HG03175 (cell line): ENCODE results near the gene CACNA1E.

Experiments
- ATAC-seq: cut with Tn5 transposase; IDR thresholded peaks from one replicate; pipeline ENCODE4 v1.9.1; 2021; ENCODE audit warnings: mild to moderate bottlenecking, moderate library complexity; ENCODE audit not compliant: unreplicated experiment

The CACNA1E gene

GRCh38 chr1:181626279-181626938 is 143.1 kb downstream of the CACNA1E start:
- ATAC-seq = no peak

GRCh38 chr1:181630398-181630797 is 147.1 kb downstream of the CACNA1E start:
- no peak for ATAC-seq

- ATAC-seq = no peak
These were observed 147.5 kb downstream of the CACNA1E start for GRCh38 chr1:181630838-181631237.

- no peak for ATAC-seq
These were observed 149.2 kb downstream of the CACNA1E start for GRCh38 chr1:181632492-181632891.

GRCh38 chr1:181632960-181633359 is 149.6 kb downstream of the CACNA1E start:
- ATAC-seq = no peak

- no peak for ATAC-seq
These were observed 151.8 kb downstream of the CACNA1E start for GRCh38 chr1:181635110-181635509.

- no peak for ATAC-seq
These were observed 154.7 kb downstream of the CACNA1E start for GRCh38 chr1:181637998-181638397.

GRCh38 chr1:181640956-181641355 is 157.6 kb downstream of the CACNA1E start:
- ATAC-seq = no peak

GRCh38 chr1:181643631-181644030 is 160.3 kb downstream of the CACNA1E start:
- no peak for ATAC-seq

GRCh38 chr1:181645171-181645570 is 161.9 kb downstream of the CACNA1E start:
- no peak for ATAC-seq

- ATAC-seq = no peak
These were observed 163.4 kb downstream of the CACNA1E start for GRCh38 chr1:181646710-181647109.

- ATAC-seq = no peak
These were observed 164.2 kb downstream of the CACNA1E start for GRCh38 chr1:181647314-181648035.

GRCh38 chr1:181651276-181651675 is 168.0 kb downstream of the CACNA1E start:
- ATAC-seq = no peak

- ATAC-seq = no peak
These were observed 172.4 kb downstream of the CACNA1E start for GRCh38 chr1:181655756-181656155.

GRCh38 chr1:181656491-181656890 is 173.2 kb downstream of the CACNA1E start:
- ATAC-seq = no peak

GRCh38 chr1:181658581-181658980 is 175.3 kb downstream of the CACNA1E start:
- no peak for ATAC-seq

GRCh38 chr1:181659321-181659957 is 176.1 kb downstream of the CACNA1E start:
- no peak for ATAC-seq

GRCh38 chr1:181660621-181661020 is 177.3 kb downstream of the CACNA1E start:
- no peak for ATAC-seq

- no peak for ATAC-seq
These were observed 178.3 kb downstream of the CACNA1E start for GRCh38 chr1:181661569-181661968.

- no peak for ATAC-seq
These were observed 179.3 kb downstream of the CACNA1E start for GRCh38 chr1:181662606-181663005.

- ATAC-seq = no peak
These were observed 181.2 kb downstream of the CACNA1E start for GRCh38 chr1:181664543-181664942.

- no peak for ATAC-seq
These were observed 185.9 kb downstream of the CACNA1E start for GRCh38 chr1:181669246-181669645.
